ENCODE results near the gene DNAJC11.

GRCh38 chr1:6625584-6626149, 75.9 kb downstream of the DNAJC11 start:
- TF ChIP-seq CTCF (IDR thresholded peaks at IDR 0.05) (no peak), POLR2A (IDR thresholded peaks at IDR 0.05) (no peak)

Measured in Peyer's patch (tissue), 4 donors.